Inflammatory macrophage (primary cell): ENCODE data around the gene SMIM35.

Experiments
- DNase-seq, 2 donors: peaks; one replicate each; pipeline ENCODE4 v3.0.0-alpha.2; 2020 to 2022

Gene SMIM35

GRCh38 chr11:118108513-118108912, 21.8 kb upstream of the SMIM35 start:
- no peak for DNase-seq

DNA sequence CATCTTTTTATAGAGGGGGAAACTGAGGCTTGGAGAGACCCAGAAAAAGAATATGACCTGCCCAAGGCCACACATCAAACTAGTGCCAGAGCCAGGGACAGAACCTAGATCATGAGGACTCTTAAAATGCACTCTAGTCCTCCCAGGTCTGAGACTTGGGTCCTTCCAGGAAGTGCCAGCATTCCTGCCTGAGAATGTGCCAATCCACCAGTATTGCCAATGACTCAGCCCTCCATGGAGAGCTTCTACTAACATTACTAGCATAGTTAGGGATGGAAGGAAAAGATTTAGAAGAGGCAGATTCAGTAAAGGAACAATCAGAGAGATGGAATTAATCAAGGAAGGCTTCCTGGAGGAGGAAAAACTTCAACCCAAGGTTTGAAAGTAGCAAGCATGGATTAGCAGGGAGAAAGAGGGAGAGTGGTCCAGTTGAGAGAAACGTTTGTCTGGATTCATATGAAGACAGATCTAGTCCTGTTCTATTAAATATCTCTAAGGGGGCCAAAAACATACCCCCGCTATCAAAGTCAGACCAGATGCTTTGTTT, 20.1 kb upstream of the SMIM35 start:
- DNase-seq, result no peak

- no peak for DNase-seq
These were observed 19.0 kb upstream of the SMIM35 start for GRCh38 chr11:118105657-118106305.

GRCh38 chr11:118104491-118104890, 17.7 kb upstream of the SMIM35 start:
- no peak for DNase-seq

DNA sequence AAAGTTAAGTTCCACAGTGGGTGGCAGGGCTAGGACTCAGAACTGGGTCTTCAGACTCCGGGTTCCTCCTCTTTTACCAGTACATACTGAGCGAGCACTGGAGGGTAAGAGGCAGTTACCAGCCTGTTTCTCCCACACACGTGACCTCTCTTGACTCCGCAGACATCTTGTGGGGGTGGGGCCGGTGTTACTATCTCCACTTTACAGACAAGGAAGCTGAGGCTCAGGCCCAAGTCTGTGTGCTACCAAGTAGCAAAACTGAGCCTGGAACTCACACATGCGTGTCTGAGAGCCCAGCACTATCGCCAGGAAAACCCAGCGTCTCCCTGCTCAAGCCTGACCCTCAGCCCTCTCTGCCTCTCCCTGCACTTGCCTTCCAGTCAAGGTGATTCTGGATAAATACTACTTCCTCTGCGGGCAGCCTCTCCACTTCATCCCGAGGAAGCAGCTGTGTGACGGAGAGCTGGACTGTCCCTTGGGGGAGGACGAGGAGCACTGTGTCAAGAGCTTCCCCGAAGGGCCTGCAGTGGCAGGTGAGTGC, 16.0 kb upstream of the SMIM35 start:
- DNase-seq, result peak; percentile 60 to 71

DNA sequence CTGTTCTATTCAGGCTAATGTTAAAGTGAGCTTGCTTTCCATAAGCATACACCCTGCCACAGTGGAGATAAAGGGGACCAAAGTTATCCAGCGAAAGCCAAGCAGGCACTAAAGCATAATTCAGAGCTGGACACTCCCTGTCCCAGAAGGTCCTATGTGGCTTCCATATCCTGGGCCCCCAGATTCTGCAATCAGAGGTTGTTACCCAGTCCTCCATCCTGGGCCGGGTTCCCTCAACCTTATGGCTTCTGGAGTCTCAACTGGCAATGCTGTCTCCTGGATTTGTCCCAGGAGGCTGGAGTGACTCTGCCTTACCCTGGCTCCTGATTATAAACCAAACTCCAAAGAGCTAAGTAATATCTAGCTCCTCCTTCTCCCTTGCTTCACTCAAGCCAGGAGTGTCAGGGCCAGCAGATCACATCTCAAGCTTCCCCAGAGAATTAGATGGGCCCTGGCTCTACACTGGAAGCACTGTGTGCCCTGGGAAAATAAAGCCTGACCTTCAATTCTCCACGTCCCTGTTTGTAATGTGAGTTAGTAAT, 14.0 kb upstream of the SMIM35 start:
- DNase-seq, result no peak

GRCh38 chr11:118099838-118100556, 13.2 kb upstream of the SMIM35 start:
- no peak for DNase-seq

- DNase-seq, result no peak
These were observed 12.5 kb upstream of the SMIM35 start for GRCh38 chr11:118098996-118099837.

DNA sequence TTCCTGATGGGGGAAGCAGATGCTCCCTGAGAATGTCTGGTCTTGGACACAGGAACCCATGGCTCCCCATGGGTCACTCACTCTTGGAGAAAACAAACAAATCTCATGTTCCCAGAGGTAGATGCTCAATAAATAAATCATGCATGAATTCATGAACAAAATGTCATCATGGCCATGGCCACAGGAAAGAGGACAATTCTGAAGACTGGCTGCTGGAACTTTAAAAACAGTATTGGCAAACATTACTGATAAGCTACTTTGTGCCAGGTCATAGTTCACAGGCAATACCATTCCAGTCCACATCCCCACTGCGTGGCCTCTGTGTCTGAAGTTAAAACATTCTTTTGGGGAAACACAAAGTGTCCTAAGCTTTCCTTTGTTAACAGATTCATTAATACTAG, 9.2 kb upstream of the SMIM35 start:
- no peak for DNase-seq

- peak in 1 of 2 donors; percentile 40 for DNase-seq
These were observed 8.7 kb upstream of the SMIM35 start for GRCh38 chr11:118095493-118095892.

- no peak for DNase-seq
These were observed 6.3 kb upstream of the SMIM35 start for GRCh38 chr11:118092907-118093571.

DNA sequence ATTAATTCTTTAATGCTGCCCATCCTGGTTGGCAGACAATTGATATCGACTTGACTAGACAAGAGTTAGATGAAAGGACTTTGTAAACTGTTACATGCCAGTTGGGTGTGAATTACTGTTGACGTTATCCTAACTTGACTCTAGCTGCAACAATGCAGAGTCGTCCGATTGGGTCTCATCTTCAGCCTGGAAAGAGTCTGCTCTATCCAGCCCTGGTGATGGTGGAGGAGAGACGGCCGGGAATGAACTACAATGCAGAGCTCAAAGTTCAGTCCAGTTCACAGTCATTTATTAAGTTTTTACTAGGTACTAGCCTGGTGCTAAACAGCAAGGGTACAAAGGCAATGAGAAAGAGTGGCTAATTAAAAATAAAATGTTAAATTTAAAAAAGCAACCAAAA, 4.9 kb upstream of the SMIM35 start:
- DNase-seq, result no peak

DNA sequence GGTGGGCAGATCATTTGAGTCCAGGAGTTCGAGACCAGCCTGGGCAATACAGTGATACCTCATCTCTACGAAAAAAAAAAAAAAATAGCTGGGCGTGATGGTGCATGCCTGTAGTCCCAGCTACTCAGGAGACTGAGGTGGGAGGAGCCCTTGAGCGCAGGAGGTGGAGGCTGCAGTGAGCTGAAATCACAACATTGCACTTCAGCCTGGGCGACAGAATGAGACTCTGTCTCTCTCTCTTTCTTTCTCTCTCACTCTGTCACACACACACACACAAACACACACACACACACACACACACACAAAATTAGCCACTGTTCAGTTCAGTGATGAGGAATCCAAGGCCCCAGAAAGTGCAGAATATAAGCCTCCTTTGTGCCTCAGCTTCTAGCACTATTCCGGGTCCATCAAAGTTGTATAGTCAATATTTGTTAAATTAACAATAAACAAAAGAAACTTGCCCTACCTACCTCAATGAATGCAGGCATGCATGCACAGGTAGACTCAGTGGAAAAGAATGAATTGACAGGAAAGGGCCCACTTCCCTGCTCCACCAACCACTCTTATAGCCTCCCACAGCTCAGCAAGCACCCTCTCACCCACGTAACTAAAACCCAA, 3.9 kb upstream of the SMIM35 start:
- DNase-seq, result no peak

DNA sequence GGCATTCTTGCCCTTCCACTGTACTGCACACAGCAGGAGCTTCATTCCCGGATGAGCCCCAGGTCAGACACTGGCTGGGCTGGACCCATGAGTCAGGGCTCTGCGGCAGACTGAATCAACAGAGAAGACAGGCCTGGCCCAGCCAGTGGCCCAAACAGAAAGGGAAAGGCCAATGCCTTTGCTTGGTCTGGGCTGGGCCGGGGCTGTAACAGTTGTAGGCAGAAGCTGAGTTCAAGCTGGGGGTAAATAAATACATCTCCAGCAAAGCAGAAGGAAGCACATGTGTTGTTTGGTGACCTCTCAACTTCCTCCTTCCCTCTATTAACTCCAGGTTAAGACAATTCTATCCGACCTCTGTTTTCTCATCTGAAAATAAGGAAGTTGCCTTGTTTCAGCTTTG, 1.8 kb upstream of the SMIM35 start:
- DNase-seq, result peak; percentile 30 to 75

DNA sequence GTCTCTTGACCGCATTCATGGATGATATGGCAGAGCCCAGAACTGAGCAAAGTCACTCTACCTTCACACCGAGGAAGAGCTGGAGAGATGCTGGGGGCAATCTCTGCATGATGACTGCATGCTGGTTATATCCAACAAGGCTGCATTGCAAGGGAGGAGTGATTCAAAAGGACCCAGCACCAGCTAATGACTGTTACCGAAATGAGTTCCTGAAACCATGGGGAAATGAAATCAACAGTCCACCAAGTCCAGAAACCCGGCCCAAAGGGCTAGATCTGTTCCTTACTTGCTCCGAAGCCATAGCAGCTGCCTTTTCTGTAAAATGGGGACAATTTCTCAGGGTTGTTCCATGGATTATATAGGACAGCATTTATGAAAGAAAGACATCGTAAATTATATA, 1.2 kb upstream of the SMIM35 start:
- peak; percentile 5 to 11 for DNase-seq

- no peak for DNase-seq
These were observed 2.1 kb downstream of the SMIM35 start for GRCh38 chr11:118084656-118085055.

DNA sequence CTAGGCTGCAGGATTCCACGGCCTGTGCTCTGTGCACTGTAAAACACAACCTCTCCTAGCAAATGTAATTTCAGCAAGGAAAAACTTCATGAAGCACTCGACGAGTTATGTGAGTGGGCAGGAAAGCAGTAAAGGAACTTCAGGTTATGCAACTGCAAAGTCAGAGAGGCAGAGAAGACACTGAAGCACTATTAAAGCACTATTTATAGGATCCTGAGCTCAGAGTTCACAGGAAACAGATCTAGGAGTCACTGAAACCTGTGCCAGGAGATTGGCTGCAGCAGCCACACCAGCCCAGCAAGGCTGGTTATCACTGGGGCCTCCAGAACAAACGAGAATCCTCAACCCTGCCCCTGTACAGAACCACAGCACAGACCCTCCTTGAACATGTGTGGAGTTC, 2.5 kb downstream of the SMIM35 start:
- DNase-seq, result peak; percentile 89

- DNase-seq, result no peak
These were observed 3.7 kb downstream of the SMIM35 start for GRCh38 chr11:118082880-118083552.

GRCh38 chr11:118081241-118081958, 5.4 kb downstream of the SMIM35 start:
- peak; percentile 62 to 75 for DNase-seq

DNA sequence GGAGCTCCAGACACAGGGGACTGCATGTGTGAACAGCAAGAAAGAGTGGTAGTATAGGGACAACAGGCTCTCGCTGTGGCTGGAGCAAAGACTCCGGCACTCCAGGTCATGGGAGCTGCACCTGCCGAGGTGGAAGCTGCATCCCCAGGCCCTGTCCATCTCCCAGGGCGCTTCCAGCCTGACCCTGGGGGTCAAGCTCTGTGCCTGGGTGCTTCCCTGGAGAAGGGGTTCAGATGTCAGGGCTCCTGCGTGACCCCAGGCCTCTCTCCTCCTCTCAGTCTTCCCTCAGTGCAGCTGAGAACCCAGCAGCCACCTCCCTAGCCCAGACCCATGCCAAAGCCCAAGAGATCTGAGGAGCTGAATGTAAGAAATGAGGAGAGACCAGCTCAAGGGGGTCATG, 6.5 kb downstream of the SMIM35 start:
- no peak for DNase-seq
